ENCODE results near the gene DHRSX. TPM values are rescaled to one million over a fixed set of nuclear protein-coding genes. Genes with fewer than 3 reads are reported as not detected.
A peak's percentile ranks its signal among the peaks of the same experiment; 100 is the strongest.

DHRSX gene
- total and polyA plus RNA-seq, 2 of the 13 experiments (the other 11 are each of a cell fraction or from before 2014, with no cell fraction given) = 15.5 to 24.3 TPM

DNA sequence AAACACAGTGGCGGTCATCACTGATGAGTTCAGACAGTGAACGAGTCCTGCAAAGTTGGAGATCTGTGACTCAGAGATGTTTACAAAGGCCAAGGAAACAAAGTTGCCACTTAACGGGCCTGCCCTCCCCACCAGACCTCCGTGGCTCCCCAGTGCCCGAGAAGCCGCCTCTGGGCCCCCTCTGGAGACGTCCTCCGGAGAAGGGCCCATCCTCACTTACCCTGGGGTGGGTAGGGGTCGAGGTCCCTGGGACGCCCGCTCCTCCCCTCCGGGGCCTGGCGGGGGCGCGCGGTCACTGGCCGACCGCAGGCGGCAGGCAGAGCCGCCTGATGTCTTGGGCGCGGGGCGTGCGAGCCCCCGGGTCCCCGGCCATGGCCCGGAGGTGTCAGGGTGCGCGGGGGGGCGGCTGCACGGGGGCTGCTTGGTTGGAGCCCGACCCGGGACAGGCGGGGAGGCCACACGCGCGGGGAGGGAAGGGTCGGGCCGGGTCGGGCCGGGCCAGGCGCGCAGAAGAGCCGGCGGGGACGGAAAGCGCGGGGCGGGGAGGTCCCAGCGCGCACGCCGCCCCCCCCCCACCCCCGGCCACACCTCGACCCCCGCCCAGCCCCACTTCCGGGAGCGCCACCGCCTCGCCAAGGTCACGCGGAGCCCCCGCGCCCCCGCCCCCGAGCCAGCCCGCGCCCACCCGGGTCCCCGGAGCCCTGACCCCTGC, 529 bp downstream of the DHRSX start (continued):
- TF ChIP-seq, protein P1, sequence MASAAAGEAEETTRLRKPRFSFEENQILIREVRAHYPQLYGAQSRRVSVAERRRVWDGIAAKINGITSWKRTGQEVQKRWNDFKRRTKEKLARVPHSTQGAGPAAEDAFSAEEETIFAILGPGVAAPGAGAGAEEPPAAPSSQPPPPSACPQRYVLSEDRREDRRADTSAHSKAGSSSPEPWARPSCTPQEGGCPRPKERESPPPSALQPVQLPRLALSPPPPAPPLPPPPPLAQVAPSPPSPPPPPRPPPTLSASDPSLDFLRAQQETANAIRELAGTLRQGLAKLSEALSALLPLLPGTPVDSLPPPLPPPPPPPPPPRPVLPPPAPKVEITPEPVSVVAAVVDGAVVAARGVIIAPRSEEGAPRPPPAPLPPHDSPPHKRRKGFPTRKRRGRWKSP (CRISPR knock-in tag; IDR thresholded peaks at IDR 0.05) = peak; percentile 48
- TF ChIP-seq AGO2 (optimal IDR thresholded peaks at IDR 0.05; ENCODE audit: low read depth, low read length) (peak; percentile 88), HNRNPK (IDR thresholded peaks at IDR 0.05; ENCODE audit: low read depth, low read length, poor library complexity, severe bottlenecking) (peak; percentile 73), ZNF101 (CRISPR knock-in tag; IDR thresholded peaks at IDR 0.05; ENCODE audit: borderline replicate concordance, low read depth) (no peak), ZNF263 (CRISPR knock-in tag; IDR thresholded peaks at IDR 0.05) (0 out of 2 replicates have a peak, but pooled peaks have one; percentile 11), ZNF235 (CRISPR knock-in tag; IDR thresholded peaks at IDR 0.05; ENCODE audit: borderline replicate concordance) (no peak), STAG1 (CRISPR knock-in tag; IDR thresholded peaks at IDR 0.05) (0 out of 2 replicates have a peak, but pooled peaks have one; percentile 19), GATAD2A (CRISPR knock-in tag; IDR thresholded peaks at IDR 0.05) (no peak), ZNF788 (CRISPR knock-in tag; IDR thresholded peaks at IDR 0.05; ENCODE audit: borderline replicate concordance) (peak; percentile 29; the same call in 1 of the 2 replicates), FOXO1 (CRISPR knock-in tag; IDR thresholded peaks at IDR 0.05) (peak; percentile 7; the same call in 1 of the 2 replicates), ZNF121 (CRISPR knock-in tag; IDR thresholded peaks at IDR 0.05) (no peak), ZBTB7B (CRISPR knock-in tag; IDR thresholded peaks at IDR 0.05) (0 out of 2 replicates have a peak, but pooled peaks have one; percentile 68), ZSCAN25 (CRISPR knock-in tag; IDR thresholded peaks at IDR 0.05) (peak; percentile 31; the same call in 1 of the 2 replicates), GFI1 (CRISPR knock-in tag; IDR thresholded peaks at IDR 0.05; ENCODE audit: borderline replicate concordance) (no peak), IRF2 (CRISPR knock-in tag; IDR thresholded peaks at IDR 0.05) (no peak), ZNF234 (CRISPR knock-in tag; conservative IDR thresholded peaks at IDR 0.05) (0 out of 2 replicates have a peak, but pooled peaks have one; percentile 42), PRPF4 (IDR thresholded peaks at IDR 0.05; ENCODE audit: low read depth, low read length, poor library complexity, severe bottlenecking) (no peak), SOX13 (IDR thresholded peaks at IDR 0.05) (no peak), SOX13 (CRISPR knock-in tag; conservative IDR thresholded peaks at IDR 0.05 in 1 of 2, IDR thresholded peaks at IDR 0.05 in 1 of 2) (0 out of 4 replicates have a peak, but pooled peaks of 1 of the 2 experiments have one; percentile 3), FOXC1 (CRISPR knock-in tag; IDR thresholded peaks at IDR 0.05; ENCODE audit: borderline replicate concordance) (no peak), ZNF251 (CRISPR knock-in tag; IDR thresholded peaks at IDR 0.05) (no peak)
- TF ChIP-seq, protein P2, sequence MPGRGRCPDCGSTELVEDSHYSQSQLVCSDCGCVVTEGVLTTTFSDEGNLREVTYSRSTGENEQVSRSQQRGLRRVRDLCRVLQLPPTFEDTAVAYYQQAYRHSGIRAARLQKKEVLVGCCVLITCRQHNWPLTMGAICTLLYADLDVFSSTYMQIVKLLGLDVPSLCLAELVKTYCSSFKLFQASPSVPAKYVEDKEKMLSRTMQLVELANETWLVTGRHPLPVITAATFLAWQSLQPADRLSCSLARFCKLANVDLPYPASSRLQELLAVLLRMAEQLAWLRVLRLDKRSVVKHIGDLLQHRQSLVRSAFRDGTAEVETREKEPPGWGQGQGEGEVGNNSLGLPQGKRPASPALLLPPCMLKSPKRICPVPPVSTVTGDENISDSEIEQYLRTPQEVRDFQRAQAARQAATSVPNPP (CRISPR knock-in tag; IDR thresholded peaks at IDR 0.05) = 0 out of 2 replicates have a peak, but pooled peaks have one; percentile 43

All from HepG2 (cell line).